ENCODE results near the gene KRTAP5-7. TPM values are rescaled to one million over a fixed set of nuclear protein-coding genes. Genes with fewer than 3 reads are reported as not detected.

Gene KRTAP5-7
- total and polyA plus RNA-seq, 2 of the 13 experiments (the other 11 are each of a cell fraction or from before 2014, with no cell fraction given) = 0.54 TPM; not detected in 1

DNA sequence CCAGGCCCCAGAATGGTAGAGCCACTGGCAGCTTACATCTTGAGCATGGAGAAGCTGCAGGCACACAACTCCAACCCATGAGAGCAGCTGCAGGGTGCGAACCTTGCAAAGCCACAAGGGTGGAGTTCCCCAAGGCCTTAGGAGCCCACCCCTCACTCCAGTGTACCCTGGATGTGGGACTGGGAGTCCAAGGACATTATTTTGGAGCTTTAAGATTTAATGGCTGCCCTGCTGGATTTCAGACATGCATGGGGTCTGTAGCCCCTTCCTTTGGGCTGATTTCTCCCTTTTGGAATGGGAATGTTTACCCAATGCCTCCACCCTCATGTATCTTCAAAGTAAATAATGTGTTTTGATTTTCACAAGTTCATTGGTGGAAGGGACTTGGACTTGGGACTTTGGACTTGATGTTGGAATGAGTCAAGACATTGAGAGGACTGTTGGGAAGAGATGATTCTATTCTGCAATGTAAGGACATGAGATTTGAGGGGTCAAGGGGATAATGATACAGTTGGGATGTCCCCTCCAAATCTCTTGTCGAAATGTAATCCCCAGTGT is 1.1 kb upstream of the KRTAP5-7 start (continued):
- TF ChIP-seq ZNF318 (CRISPR knock-in tag; IDR thresholded peaks at IDR 0.05) (no peak), ATF4 (CRISPR knock-in tag; IDR thresholded peaks at IDR 0.05) (no peak), ZNF354B (CRISPR knock-in tag; IDR thresholded peaks at IDR 0.05) (no peak), RFX5 (IDR thresholded peaks at IDR 0.05; ENCODE audit: low read depth, low read length) (no peak), GZF1 (CRISPR knock-in tag; IDR thresholded peaks at IDR 0.05) (no peak), ZNF576 (CRISPR knock-in tag; IDR thresholded peaks at IDR 0.05) (no peak), HDAC1 (CRISPR knock-in tag; IDR thresholded peaks at IDR 0.05) (0 out of 2 replicates have a peak, but pooled peaks have one; percentile 29), ETV6 (CRISPR knock-in tag; conservative IDR thresholded peaks at IDR 0.05) (no peak), ZNF614 (CRISPR knock-in tag; IDR thresholded peaks at IDR 0.05; ENCODE audit: borderline replicate concordance) (0 out of 2 replicates have a peak, but pooled peaks have one; percentile 22), HOMEZ (CRISPR knock-in tag; IDR thresholded peaks at IDR 0.05; ENCODE audit: low read depth) (peak; percentile 58; the same call in 1 of the 2 replicates), E2F5 (CRISPR knock-in tag; conservative IDR thresholded peaks at IDR 0.05) (no peak), NAIF1 (CRISPR knock-in tag; IDR thresholded peaks at IDR 0.05; ENCODE audit: borderline replicate concordance) (no peak), ZZZ3 (CRISPR knock-in tag; IDR thresholded peaks at IDR 0.05; ENCODE audit: borderline replicate concordance) (no peak), JUN (CRISPR knock-in tag; IDR thresholded peaks at IDR 0.05) (0 out of 2 replicates have a peak, but pooled peaks have one; percentile 43), ZNF788 (CRISPR knock-in tag; IDR thresholded peaks at IDR 0.05; ENCODE audit: borderline replicate concordance) (no peak)
- TF ChIP-seq, protein P1, sequence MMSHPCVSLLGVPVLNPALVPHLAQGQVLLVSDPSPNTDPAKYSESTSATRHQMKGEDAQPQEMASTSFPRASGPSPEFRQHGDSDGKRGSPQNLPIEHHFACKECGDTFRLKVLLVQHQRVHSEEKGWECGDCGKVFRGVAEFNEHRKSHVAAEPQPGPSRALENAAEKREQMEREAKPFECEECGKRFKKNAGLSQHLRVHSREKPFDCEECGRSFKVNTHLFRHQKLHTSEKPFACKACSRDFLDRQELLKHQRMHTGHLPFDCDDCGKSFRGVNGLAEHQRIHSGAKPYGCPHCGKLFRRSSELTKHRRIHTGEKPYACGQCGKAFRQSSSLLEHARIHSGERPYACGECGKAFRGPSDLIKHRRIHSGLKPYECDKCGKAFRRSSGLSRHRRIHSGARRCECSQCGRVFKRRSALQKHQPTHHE (CRISPR knock-in tag; IDR thresholded peaks at IDR 0.05; ENCODE audit: borderline replicate concordance) = no peak
